Medulla oblongata (tissue), 1 donor: ENCODE measurements around the gene LRRC7.

Experiments used
- DNase-seq: peaks from one replicate; pipeline ENCODE4 v3.0.0-alpha.2; 2015; ENCODE audit errors: extremely low spot score

LRRC7 gene

DNA sequence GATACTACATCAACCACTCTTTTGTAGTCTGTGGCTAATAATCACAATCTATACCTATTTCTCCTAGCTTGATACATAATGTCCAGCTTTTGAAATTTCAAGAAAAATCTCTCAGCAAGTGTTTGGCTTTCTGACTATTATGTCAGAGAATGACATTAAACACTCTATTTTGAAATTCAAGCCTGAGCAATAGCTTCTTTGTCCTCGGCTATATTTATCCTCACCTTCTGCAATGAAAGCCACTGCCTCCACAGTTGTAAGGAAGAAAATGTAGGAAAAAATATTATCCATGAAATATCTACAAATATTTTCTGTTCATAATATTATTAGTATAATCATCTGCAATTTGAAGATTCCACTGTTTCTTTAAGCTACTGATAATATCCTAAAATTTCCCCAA, 22.1 kb downstream of the LRRC7 start:
- no peak for DNase-seq

DNA sequence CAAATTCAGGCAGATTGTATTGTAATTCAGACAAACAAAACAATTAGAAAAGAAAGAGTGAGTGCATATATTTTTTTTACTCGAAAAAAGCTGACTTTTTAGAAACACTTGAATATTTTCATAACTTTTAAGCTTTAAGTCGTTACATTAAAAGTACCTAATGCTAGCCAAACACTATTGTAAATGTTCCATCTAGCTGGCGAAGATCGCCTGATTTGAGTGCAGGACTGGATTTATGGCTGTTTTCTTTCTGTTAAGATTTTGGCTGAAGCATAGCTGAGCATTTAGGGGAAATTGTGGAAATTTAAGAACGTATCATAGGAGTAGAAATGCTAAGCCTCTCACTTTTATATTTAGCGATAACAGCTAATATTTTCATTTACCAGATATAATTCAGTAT, 24.6 kb downstream of the LRRC7 start:
- no peak for DNase-seq

DNA sequence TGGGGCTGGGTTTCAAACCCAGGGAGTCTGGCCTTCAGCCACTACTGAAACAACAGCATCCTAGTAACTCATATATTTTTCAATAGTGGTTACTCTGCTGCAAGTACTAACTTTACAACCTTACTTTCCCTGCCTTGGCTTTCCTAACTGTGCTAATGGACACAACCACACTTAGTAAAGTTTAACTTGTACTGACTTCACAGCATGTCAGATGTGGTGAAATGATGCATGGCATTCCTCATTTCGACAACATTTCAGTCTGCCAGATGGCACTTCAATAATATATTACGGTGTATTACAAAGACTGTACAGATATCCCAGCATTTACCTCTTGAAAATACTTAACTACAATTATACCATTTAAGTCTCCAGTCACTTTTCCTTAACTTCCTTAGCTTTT, 27.8 kb downstream of the LRRC7 start:
- no peak for DNase-seq

DNA sequence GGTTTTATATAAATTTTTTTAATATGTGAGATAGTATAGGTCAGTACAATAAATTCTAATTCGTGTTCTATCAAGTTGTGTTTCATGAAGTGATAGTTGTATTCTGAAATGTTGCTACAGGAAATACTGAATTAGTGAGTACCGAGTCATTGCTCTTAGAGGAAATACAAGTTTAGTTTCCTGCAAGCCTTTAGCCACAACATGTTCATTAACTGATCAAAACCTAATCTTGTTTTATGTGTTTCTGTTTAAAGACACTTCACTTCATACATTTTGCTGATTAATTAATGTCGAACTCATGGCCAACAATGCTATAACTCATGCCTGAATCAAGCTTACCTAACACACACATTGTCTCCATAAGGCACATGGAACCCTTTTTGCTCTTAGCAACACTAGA, 43.6 kb downstream of the LRRC7 start:
- DNase-seq, result no peak

DNA sequence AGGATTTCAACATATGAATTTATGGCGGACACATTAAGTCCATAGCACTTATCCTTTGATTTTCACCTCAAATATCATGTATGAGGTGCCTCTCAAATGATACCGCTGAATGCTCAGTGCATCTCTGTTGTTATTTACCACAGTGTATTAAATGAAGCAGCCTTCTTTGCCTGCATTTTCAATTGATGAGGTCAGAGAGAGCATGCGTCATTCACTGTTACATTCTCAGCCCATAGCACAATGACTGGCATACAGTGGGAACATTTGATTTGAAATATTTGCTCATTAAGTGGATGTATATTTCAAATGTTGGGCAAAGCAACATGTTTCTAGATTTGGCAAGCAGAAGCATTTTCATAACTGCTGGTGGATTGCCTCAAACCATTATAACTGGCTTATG, 45.7 kb downstream of the LRRC7 start:
- no peak for DNase-seq

DNA sequence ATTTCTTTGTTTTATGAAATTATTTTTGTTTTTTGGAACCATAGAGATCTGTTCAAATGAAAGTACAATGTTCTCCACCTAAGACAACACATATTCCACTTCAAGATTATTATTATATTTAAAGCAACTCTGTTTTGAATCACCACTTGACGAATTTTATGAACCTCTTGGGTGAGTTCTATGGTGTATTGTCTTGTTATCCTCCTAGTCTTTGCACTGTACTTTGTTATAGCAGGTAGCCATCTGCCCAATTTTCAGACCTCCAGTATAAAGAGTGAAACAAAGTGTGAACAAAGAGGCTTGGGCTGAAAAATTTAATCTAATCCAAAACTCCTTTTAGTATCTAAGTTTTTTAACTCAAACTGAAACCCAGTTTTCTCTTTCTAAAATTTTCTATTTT, 71.0 kb downstream of the LRRC7 start:
- no peak for DNase-seq

DNA sequence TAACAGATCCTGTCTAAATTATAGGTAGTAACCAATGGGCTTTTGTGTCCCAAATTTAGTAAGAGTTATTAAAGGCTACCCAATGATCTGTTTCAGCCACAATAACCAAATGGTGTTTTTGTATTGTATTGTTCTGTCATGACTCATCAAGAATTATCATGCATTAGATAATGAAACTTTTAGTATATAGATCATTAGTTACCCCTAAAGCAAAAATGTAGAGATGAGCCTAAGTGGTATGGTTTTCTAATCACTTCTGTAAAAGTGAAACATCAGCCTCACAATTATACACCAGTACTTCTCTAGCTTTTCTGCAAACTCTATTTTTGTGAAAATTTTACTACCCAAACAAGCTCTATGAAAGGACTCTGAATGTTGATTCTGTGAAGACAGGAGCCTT, 71.4 kb downstream of the LRRC7 start:
- no peak for DNase-seq

DNA sequence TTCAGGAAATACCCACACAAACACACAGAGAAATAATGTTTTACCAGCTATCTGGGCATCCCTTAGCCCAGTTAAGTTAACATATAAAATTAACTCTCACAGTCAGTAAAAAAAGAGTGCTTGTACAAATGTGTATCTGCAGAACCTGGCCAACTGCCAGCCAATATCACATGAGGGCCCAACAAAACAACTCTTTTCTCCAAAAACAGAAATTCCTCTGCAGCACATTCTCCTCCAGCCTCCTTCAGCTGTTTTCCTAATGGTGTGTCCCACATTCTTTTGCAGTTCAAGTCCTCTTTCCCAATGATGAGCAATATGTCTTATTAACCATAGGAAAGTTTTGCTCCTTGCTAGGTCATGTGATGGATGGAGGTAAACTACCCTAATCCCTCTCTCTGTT, 75.5 kb downstream of the LRRC7 start:
- DNase-seq, result no peak

DNA sequence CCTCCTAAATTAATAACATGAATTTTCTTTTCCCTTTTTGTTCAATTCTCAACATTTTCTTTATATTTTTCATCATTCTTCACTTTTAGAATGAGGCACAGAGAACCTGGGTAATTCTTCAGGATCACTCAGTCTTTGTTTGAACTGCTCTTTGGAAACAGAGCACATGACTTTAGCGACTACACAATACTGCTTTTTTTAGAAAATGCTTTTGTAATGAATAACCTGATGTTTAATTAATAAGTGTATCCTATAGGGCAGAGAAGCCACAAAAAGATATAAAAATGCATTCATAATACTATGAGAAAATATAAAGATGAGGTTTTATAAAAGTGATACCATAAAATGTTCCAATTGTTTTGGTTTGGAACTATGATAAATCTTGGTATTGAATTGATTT, 77.8 kb downstream of the LRRC7 start:
- DNase-seq, result no peak

DNA sequence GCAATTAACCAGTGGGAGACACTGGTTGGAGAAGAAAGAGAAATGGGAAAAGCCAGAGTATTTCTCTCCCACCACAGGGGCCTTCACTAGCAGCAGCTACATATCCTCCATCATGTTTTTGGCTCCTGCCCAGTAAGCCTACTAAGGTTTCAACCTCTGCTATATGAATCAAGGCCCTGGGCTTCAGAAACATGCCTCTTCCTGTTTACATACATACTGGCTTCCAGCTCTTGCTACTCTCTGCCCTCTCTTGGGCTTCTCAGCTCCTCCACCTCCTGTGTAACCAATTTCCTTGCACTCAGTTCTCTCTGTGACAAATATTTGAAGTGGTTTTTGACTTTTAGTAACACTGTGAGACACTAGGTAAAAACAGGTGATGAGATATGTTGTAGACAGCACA, 80.8 kb downstream of the LRRC7 start:
- DNase-seq, result no peak

DNA sequence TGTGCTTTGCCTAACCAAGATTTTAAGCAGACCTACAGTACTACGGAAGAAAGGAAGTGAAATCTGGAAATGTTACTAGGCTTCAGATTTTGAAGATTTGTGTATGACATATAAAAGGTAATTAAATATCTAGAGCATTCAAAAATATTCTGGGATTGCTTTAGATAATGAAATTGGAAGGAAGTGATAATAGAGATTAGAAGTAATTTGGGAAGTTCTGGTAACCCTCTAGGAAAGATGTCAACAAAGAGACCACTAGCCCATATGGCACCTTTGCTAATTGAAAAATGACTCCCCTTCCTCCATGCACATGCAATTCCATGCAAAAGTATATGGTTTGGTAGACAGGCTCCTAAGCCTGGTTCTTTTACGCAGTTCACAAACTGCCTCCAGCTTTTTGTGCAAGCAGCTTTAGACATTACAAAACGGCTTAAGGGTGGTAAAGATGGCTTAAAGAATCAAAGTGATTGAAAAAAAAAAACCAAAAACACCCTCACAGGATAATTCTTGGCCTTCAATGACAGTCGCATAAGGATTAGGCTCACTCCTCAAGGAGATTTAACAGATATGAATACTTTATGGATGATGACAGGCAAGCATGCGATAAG, 81.8 kb downstream of the LRRC7 start:
- DNase-seq, result no peak

DNA sequence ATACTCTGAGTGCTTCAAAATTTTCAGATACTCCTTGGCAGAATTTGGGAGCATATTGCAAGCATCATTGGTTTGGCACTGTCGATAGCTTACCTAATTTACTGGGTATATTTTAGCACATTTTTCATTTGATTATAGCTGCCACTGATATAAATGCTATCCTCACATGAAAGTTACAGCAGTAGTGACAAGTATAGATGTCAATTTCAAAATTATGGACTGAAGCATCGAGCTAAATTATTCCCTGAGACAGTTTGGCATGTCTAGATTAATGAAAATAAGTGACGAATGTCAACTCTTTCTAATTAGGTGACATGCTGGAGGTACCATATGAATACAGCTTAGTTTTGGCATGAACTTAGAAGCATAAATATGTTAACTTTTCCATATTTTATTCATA, 83.1 kb downstream of the LRRC7 start:
- no peak for DNase-seq

DNA sequence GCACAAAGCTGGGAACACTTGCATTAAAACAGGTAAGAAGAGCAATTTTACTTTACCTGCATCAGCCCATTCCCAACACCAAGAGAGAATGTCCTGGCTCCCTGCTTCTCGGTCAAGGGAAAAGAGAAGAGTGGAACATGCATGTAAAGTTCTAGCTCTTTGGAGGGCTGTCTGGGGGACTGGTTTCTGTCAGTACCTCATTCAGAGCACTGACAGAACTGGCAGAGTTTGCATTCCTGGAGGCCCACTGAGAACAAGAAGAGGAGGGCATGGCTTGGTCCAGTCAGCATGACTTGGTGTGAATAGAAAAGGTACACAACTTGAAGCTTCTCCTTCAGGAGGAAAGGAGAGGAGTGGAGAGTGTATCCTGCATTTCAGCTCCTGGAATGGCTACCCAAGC, 83.9 kb downstream of the LRRC7 start:
- DNase-seq, result no peak

DNA sequence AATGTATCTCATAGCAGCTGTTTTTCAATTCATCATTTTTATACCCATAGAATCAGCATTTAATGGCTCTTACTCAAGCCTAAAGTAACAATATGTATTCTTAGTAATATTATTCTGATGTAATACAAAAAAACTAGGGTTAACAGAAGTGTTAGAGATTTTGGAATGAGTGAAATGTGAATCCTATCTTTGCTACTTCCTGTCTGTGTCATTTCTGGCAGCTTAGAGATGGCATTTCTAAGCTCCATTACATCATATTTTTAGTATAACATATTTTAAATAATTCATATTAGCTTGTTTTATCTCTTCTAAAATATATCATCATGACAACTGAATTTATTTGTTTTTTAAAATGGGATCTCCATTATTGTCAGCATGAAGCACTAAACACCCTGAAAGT, 90.2 kb downstream of the LRRC7 start:
- no peak for DNase-seq

DNA sequence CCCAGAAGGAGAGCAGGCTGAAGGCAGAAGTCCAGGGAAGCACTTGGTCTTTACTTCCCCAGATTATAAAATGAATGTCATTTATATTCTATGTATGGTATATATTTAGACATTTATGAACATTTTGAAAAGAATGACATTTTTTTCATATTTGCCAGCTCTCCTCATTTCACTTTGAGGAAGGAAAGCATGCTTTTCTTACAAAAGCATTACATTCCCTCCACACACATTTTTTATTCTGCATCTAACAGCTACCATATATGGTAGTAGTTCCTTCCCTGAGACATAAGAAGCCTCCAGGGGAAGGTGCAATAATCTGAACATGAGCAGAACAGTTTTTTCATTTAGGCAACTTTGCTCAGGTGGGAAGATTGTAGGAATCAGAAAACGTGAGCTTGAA, 94.0 kb downstream of the LRRC7 start:
- DNase-seq, result no peak

DNA sequence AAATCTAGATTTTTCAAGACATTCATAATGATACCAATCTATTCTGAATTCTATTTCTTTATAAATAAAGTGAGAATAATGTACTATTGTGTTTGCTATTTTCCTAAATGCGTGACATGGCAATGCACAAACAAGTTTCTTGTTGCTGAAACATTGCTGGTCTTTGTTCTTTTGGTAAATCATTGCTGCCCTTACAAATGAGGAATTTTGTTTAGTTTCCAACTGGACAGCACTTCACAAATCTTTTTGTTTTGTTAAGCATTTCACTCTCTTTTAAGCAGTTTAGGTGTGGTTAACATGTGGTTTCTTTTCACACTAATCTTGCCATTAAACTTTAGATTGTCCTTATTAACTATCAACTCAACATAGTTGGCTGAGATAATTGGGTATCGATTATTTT, 94.6 kb downstream of the LRRC7 start:
- DNase-seq, result peak; percentile 53

DNA sequence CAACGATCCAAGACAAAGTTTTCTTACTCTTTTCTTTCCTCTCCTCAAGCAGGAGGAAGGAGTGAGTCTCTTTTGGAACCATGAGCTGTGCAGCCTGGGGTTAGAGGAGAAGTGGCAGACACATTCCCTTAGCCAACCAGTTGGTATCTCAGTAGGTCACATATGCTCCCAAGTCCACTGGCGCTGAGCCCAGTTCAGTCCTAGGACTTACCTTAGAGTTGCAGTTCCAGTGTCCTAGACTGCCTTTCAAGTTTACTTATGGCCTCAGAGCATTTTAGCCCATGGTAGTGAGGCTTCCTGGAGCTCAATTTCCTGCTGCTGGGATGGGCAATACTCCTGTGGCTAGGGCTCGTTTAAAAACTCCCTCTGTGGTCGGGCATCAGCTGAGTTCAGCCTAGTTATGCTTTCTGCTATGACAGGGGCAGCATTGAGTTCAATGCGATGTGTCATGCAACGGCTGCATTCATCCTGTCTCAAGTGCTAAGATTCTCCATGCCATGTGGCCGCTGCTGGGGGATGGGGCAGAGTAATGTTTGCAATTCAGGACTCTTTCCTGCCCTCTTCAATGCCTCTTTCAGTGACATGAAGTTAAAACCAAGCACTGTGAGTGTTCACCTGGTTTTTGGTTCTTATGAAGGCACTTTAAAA, 103.8 kb downstream of the LRRC7 start:
- no peak for DNase-seq

DNA sequence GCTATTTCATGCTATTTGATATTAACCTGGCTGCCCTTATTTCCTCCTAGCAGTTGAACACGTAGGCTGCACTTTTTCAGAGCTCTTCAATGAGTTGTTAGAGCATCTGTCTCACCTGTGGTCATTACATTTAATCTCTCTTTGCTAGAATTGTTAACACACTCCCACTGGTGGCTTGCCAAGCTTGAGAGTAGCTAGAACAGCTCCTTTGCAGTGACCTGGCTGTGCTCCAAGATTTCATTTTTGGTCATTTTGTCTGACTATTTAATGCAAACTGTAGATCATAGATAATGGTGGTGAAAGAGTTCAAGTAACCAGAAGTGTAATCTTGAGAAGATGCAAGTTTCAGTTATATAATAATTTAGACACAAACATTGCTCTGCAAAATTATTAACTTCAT, 105.6 kb downstream of the LRRC7 start:
- DNase-seq, result no peak

DNA sequence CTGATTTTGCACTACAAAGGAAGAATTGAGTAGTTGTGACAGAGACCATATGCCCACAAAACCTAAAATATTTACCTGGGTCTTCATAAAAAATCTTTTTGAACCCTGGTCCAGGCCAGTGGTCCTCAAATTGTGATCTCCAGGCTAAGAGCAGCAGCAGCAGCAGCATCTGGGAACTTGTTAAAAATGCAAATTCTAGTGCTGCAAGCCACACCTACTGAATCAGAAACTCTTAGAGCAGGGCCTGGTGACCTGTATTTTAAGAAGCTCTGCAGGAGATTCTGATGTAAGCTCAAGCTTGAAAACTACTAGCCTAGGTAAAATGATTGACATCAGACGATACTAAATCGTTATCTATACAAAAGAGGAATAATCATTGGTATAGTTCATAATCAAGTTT, 112.2 kb downstream of the LRRC7 start:
- DNase-seq, result no peak

DNA sequence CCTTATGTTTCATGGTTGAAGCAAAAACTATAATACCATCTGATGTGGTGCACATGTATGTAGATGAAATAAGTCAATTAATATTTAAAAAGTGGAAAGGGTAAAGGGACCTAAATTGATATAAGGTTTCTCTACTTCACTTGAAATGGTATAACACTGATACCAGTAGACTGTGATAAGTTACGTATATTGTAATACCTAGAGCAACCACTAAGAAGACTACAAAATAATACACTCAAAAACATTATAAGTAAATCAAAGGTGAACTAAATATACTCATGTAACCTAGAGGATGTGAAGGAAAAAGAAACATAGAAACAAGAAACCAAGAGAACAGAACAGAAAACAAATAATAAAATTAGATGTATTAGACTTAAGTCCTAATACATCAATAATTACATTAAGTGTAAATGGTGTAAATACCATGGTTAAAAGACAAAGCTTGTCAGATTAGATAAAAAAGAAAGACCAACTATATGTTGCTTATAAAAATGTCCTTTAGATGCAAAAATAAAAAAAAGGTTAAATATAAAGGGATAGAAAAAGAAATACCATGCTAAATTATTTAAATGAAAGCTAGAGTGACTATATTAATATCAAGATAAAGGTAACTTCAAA, 118.8 kb downstream of the LRRC7 start:
- no peak for DNase-seq

DNA sequence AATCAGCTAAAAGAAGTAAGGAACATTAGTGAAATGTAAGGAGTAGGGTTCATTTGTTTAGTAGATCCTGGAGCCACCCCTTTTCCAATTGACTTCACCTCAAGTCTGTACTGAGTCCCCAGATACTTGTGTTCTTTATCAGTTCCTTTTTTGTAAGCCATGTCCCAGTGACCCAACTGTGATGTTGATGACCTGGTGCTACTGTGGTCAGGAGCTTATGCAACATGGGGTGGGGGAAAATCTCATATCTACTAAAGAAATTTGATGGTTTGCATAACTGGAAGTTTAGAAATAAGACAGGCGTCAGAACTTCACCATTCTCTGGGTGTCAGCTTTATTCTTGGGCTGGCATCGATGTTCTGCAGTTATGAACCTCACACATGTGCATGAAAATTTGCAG, 120.5 kb downstream of the LRRC7 start:
- DNase-seq, result no peak

DNA sequence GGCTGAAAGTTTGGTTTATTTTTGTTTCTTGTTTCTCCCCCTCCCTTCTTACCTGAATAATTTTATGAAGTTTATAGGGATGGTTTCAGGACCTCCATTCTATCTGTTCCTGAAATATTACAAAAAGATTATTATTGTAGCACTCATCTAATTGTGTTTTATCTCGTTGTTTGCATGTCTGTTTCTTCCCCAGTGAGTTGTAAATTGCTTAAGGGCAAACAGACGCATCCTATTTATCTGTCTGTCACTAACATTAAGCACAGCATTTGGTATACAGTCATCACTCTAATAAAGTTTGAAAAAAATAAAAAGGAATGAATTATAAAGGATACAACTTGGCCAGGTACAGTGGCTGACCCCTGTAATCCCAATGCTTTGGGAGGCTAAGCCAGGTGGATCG, 123.5 kb downstream of the LRRC7 start:
- DNase-seq, result no peak

DNA sequence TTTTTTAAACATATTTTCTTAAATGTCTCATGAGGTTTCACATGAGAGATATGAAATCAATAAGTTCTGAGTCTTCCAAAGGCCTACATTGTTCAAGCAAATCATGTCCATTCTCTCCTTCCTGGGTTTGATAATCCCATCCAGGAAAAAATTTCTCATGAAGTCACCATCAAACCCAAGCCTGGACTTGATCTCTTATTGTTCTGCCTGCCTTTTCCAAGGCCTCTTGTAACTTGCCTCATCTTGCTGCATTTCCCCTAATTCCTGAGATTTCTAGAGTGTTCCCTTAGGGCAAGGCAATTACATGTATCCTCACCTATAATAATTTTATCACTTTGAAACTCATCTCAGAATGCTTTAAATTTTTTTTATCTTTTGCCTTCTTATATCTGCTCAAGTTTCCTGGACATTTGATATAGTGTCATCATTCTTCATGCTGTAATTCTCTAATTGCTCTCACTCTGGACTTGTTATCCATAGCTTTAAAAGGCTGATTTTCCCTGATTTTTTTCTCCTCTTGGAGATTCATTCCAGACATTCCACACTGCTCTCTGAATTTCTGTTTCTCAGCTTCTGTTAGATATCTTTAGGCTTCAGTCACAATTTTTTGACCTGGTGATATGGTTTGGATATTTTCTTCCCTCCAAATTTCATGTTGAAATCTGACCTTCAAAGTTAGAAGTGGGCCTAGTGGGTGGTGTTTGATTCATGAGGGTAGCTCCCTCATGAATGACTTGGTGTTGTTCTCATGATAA, 126.4 kb downstream of the LRRC7 start:
- DNase-seq, result no peak
